Subcutaneous adipose tissue (tissue), 4 donors: ENCODE results near the gene STARD13. TPM values are rescaled to one million over a fixed set of nuclear protein-coding genes. Genes with fewer than 3 reads are reported as not detected.

ENCODE experiments used
- total RNA-seq, 4 donors: library from RNA; depleted of rRNA; stranded (reverse); fragments of >200 nt; gene quantifications; one replicate each; pipeline ENCODE4 v1.1.0, GENCODE V29; 2016
- TF ChIP-seq, protein P1 (sequence below): fragments of 450-650 bp; IDR thresholded peaks from one replicate; pipeline ENCODE4 v1.5.1; 2016; ENCODE audit warnings: low read depth, mild to moderate bottlenecking, control low read depth, antibody characterized with exemption, moderate library complexity

Gene STARD13
- total RNA-seq, 4 donors from 2014 or later = 42.9 to 67.8 (median 55.3) TPM

- TF ChIP-seq, protein P1, sequence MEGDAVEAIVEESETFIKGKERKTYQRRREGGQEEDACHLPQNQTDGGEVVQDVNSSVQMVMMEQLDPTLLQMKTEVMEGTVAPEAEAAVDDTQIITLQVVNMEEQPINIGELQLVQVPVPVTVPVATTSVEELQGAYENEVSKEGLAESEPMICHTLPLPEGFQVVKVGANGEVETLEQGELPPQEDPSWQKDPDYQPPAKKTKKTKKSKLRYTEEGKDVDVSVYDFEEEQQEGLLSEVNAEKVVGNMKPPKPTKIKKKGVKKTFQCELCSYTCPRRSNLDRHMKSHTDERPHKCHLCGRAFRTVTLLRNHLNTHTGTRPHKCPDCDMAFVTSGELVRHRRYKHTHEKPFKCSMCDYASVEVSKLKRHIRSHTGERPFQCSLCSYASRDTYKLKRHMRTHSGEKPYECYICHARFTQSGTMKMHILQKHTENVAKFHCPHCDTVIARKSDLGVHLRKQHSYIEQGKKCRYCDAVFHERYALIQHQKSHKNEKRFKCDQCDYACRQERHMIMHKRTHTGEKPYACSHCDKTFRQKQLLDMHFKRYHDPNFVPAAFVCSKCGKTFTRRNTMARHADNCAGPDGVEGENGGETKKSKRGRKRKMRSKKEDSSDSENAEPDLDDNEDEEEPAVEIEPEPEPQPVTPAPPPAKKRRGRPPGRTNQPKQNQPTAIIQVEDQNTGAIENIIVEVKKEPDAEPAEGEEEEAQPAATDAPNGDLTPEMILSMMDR = no peak
Observed at GRCh38 chr13:33152389-33152788, 133.2 kb downstream of the STARD13 start.

DNA sequence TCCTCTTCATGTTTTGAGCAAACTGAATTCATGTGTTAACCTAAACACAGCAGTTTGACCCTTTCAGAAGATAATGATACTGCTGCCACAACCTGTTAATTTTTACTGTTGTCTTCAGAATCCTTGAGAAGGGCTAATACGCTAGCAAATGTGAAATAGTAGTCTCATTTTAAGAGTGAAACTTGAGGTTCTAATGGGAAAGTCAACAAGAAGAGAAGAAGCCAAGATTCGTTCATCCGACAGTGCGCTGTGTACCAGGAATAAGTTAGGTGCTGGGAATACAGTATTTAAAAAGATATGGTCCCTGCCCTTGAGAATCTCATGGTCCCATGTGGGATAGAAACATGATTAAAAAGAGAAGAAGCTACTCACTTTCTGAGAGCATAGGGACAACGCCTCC, 134.9 kb downstream of the STARD13 start:
- TF ChIP-seq, protein P1 = no peak

DNA sequence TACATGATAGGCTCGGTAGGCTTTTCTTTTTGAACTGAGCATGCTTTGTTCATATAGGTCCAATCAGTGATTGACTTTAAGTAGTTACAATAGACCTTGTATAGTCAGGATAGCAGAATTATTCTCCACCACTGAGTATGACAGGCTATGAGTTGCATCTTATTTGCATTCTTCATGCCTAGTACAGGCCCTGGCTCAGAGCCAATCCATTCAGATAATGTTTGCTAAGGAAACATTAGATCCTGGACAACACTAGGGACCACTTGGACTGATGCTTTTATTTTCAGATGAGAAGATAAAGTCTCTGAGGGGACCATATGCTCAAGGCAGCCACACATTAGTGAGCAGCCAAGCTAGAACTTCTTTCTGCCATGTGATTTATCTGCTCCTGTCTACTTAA, 135.4 kb downstream of the STARD13 start:
- TF ChIP-seq, protein P1 = no peak

GRCh38 chr13:33147832-33148231, 137.7 kb downstream of the STARD13 start:
- TF ChIP-seq, protein P1 = no peak

DNA sequence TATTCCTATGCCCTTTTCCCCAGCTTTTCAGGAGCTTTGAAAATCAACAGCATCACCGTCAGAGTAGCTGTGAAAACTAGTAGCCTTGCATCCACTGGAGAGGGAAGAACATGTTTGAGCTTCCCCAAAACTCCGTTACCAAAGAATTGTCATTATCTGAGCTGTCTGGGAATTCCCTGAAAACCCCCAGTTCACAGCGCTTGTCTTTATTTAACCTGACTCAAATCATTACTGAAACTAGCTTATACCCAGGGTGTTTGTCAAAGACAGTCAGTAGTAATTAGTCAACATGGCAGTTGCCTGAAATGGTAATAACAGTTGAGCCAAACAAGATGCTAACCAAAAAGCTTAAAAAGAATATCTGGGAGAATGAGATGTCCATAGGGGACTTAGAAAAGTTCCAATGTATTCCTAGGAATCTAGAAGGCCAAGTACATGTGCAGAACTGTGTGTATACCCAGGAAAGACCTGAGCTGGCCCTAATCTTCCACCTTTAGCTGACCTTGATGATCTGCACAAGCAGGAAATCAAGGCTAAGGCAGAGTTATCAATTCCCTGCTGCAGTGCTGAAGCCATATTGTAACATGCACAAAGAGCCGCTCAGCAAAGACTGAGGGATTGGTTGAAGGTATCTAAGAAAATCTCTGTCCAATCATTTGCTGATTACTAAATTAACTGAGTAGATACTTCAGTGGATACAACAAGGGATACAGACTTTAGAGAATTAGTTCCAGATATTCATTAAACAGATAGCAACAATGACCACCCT, 138.5 kb downstream of the STARD13 start:
- TF ChIP-seq, protein P1 = no peak

DNA sequence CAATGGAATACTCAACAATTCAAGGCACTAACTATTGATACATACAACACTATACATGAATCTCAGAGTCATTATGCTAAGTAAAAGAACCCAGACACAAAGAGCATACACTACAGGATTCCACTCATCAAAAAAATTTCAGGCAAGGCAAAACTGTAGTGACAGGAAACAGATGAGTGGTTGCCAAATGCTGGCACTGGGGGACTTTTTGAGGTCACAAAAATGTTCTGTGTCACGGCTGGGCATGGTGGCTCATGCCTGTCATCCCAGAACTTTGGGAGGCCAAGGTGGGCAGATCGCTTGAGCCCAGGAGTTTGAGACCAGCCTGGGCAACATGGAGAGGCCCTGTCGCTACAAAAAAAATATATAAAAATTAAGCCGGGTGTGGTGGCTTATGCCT, 139.9 kb downstream of the STARD13 start:
- TF ChIP-seq, protein P1 = no peak

- TF ChIP-seq, protein P1 = no peak
Observed at GRCh38 chr13:33144358-33144784, 141.2 kb downstream of the STARD13 start.
